ACHN (cell line): ENCODE data around the gene ZNF568.

ENCODE experiments used
- DNase-seq: peaks from one replicate; pipeline ENCODE4 v3.0.0-alpha.2; 2015
- in situ Hi-C: cut with HindIII; loops from 2 replicates; pipeline ENCODE4 v1.10.0; 2017; ENCODE audit warnings: low sequenced_read_pairs, low pct_ligation_motif_present, low pct_unique_long_range_greater_than_20kb

ZNF568 gene

DNA sequence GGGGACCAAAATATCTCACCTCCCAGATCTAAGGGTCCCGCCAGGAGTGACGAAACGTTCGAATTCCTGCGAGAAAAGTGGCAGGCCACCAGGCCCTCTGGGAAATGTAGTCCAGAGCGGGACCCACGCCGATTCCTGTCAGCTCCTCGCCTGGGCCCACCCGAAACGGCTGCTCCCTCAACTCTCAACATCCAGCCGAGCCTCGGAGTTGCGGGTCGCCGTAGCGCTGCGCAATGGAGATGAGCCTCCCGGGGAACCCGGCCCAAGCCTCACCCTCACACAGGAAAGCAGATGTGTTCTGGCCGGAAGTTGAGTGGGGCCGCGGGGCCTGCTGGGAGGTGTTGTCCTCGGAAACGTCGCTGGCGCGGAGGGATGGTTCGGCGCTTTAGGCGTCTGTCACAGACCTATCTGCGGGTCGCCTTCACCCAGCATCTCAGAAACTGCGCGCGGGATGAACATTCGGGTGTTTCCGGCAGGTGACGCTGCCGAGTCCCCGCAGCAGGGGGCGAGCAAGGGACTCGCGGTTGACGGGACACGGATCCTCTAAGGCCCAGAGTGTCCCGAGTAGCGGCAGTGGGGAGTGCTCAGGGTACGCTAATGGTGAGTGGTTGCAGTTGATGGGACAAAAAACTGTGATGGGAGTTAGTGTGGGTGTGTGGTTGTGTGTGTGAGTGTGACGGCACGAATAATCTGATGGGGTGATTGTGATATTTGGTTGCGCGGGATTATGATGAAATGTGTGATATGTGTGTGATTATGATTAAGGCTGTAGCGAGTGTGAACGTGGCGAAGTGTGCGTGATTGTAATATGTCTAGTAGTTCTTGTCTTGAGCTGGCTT is at the start of gene ZNF568, which contains the start of gene ZNF829:
Gene ZNF568 (plus strand): TSS at position 341 of the 839 bp plus-strand sequence. CDS start 6,439 bp downstream, outside the sequence.
Gene ZNF829 (minus strand): TSS at position 300 of the 839 bp plus-strand sequence. CDS start 1,124 bp downstream, outside the sequence.
- no peak for DNase-seq
- in situ Hi-C loops: no loop called here

DNA sequence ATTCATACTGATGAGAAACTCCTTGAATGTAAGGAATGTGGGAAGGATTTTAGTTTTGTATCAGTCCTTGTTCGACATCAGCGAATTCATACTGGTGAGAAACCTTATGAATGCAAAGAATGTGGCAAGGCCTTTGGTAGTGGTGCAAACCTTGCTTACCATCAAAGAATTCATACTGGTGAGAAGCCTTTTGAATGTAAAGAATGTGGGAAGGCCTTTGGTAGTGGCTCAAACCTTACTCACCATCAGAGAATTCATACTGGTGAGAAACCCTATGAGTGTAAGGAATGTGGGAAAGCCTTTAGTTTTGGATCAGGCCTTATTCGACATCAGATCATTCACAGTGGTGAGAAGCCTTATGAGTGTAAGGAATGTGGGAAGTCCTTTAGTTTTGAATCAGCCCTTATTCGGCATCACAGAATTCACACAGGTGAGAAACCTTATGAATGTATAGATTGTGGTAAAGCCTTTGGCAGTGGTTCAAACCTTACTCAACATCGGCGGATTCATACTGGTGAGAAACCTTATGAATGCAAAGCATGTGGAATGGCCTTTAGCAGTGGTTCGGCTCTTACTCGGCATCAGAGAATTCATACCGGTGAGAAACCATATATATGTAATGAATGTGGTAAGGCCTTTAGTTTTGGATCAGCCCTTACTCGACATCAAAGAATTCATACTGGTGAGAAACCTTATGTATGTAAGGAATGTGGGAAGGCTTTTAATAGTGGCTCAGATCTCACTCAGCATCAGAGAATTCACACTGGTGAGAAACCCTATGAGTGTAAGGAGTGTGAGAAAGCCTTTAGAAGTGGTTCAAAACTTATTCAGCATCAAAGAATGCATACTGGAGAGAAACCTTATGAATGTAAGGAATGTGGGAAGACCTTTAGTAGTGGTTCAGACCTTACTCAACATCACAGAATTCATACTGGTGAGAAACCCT is 38.9 kb upstream of the ZNF568 start:
- in situ Hi-C loops: no loop called here
- no peak for DNase-seq

DNA sequence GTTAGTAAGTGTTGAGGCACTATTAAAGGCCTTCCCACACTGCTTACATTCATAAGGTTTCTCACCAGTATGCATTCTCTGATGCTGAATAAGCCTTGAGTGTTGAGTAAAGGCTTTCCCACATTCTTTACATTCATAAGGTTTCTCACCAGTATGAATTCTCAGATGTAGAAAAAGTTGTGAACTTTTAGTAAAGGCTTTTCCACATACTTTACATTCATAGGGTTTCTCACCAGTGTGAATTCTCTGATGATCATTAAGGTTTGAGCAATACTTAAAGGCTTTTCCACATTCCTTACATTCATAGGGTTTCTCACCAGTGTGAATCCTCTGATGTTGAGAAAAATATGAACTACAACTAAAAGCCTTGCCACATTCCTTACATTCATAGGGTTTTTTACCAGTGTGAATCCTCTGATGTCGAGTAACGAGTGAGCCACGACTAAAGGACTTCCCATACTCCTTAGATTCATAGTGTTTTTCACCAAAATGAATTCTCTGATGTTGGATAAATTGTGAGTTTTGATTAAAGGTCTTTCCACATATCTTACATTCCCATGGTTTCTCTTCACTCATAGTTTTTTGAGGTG is 24.3 kb upstream of the ZNF568 start:
- in situ Hi-C loops: no loop called here
- DNase-seq: no peak

- no peak for DNase-seq
- in situ Hi-C loops: no loop called here
Observed at GRCh38 chr19:36894849-36895383, 21.2 kb upstream of the ZNF568 start.

DNA sequence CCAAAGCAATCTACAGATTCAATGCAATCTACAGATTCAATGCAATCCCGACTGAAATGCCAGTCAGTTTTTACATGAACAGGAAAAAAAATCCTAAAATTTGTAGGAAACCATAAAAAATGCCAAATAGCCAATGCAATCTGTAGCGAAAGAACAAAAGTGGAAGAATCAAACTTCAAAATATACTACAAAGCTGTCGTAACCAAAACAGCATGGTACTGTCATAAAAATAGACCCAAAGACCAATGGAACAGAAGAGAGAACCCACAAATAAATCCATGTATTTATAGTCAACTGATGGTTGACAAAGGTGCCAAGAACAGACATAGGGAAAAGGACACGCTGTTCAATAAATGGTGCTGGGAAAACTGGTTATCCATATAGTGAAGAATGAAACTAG is 17.7 kb upstream of the ZNF568 start:
- DNase-seq: no peak
- in situ Hi-C loops: no loop called here

- in situ Hi-C loops: no loop called here
- no peak for DNase-seq
Observed at GRCh38 chr19:36916991-36917390, 859 bp downstream of the ZNF568 start.

DNA sequence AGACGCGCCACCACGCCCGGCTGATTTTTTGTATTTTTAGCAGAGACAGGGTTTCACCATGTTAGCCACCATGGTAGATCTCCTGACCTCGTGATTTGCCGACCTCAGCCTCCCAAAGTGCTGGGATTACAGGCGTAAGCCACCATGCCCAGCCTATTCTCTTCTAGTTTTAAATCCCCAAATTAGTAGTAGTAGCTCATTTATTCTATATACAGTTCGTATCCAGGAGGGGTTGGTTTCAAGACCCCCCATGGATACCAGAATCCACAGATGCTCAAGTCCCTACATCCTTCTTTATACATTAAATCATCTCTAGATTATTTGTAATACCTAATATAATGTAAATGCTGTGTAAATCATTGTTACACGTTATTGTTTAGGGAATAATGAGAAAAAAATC is 2.0 kb downstream of the ZNF568 start:
- no peak for DNase-seq
- in situ Hi-C loops: no loop called here

DNA sequence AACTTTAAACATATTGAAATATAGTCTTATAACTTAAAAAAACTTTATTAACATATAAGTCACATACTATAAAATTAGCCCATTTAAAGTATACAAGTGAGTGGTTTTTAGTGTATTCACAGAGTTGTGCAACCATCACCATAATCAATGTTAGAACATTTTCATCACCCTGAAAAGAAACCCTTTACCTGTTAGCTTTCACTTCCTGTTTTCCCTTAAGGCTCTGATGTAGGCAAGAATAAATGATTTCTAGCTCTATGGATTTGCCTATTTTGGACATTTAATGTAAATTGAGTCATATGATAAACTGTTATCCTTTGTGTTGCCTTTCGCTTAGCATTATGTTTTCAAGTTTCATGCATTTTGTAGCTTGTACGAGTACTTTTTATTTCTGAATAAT is 15.6 kb downstream of the ZNF568 start:
- DNase-seq: no peak
- in situ Hi-C loops: no loop called here

DNA sequence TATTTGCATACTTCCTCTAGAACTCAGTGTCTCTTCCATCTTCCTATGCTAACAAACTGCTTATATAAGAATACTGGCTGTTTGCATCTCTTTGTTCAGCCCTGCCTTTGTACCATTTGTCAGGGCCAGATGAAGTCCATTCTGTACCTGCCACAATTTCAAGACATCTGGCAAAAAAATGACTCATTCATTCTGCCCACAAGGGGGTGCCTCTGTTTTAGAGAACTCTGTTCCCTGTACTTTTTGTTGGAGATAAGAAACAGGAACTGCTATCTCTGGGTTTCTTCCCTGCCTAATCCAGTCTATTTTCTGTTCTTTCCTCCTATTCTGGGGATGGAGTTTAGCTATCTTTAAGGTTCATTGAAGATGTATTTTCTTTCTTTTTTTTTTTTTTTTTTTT is 23.0 kb downstream of the ZNF568 start:
- DNase-seq: no peak
- in situ Hi-C loops: no loop called here

DNA sequence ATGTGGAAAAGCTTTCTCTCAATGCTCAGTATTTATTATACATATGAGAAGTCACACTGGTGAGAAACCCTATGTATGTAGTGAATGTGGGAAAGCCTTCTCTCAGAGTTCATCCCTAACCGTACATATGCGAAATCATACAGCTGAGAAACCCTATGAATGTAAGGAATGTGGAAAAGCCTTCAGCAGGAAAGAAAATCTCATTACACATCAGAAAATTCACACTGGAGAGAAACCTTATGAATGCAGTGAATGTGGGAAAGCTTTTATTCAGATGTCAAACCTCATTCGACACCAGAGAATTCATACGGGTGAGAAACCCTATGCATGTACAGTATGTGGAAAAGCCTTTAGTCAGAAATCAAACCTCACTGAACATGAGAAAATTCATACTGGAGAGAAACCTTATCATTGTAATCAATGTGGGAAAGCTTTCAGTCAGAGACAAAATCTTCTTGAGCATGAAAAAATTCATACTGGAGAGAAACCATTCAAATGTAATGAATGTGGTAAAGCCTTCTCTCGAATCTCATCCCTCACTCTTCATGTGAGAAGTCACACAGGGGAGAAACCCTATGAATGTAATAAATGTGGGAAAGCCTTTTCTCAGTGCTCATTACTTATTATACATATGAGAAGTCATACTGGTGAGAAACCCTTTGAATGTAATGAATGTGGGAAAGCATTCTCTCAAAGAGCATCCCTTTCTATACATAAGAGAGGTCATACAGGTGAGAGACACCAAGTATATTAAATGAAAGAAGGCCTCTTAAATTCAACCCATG is 34.4 kb downstream of the ZNF568 start:
- no peak for DNase-seq
- in situ Hi-C loops: no loop called here

- no peak for DNase-seq
- in situ Hi-C loops: no loop called here
Observed at GRCh38 chr19:36962346-36962745, 46.2 kb downstream of the ZNF568 start.

DNA sequence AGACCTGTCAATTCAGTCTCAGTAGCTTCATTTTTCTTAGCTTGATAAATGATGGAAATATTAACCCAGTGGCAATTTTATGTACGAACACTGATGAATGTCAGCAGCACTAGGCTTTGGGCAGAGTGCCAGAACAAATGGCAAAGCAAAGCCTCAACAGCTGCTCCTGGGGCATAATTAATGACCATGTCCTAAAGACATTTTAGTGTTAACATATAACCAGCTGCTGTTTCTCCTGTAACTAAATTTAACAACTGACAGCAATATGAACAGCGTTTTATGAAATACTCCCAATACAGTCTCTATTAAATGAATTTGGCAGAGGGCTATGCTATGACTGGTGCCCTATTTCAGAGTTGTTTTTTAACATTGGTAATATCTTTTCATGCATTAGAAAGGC is 47.1 kb downstream of the ZNF568 start:
- in situ Hi-C loops: no loop called here
- no peak for DNase-seq

- in situ Hi-C loops: no loop called here
- no peak for DNase-seq
Observed at GRCh38 chr19:36972571-36972970, 56.4 kb downstream of the ZNF568 start.

- DNase-seq: no peak
- in situ Hi-C loops: no loop called here
Observed at GRCh38 chr19:36973021-36973843, 57.1 kb downstream of the ZNF568 start.

DNA sequence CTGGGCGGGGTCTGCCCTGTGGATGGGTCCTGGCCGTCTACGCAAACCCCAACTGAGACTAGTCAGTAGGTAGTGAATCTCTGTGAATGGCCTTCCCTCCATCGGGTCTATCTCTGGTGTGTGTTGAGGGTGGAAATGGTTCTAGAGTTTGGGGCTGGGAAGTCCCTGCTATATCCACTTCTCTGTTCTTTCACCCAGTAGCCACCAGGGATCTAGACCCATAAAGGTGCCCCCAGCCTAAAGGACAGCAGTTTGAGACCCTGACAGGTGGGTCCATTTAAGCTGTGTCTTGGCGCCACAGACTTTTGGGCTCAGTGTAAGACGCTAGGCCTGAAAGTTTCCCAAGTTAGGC is 57.7 kb downstream of the ZNF568 start:
- no peak for DNase-seq
- in situ Hi-C loops: no loop called here

GRCh38 chr19:36986131-36986530 is 70.0 kb downstream of the ZNF568 start:
- in situ Hi-C loops: no loop called here
- DNase-seq: no peak

GRCh38 chr19:36986601-36987000 is 70.5 kb downstream of the ZNF568 start:
- DNase-seq: no peak
- in situ Hi-C loops: no loop called here
